ENCODE measurements around the gene CDKL2.
A peak's percentile ranks its signal among the peaks of the same experiment; 100 is the strongest.
"Not testable (repeated sequence)": the region's sequence is repeated elsewhere in the genome, so short reads cannot be mapped to it uniquely, and the experiment has no call there.

The CDKL2 gene

GRCh38 chr4:75672461-75673026 lies 42.2 kb upstream of the CDKL2 start:
- H3K27ac ChIP-seq (ENCODE audit: low read depth, low read length, poor library complexity, severe bottlenecking), result peak overlapping the region; percentile 85
- H3K9me3 ChIP-seq (ENCODE audit: low read length), result no peaks in the 10 kb centered on the region
- H2AFZ ChIP-seq (ENCODE audit: low read length), result no peak overlapping the region
- peak overlapping the region; percentile 97 for H3K4me2 ChIP-seq (ENCODE audit: low read length)
- no peaks in the 10 kb centered on the region for H3F3A ChIP-seq (ENCODE audit: insufficient read depth, low read length)
- peaks cover 17% of the 10 kb centered on the region for H4K20me1 ChIP-seq (ENCODE audit: insufficient read depth, low read length)
- peak overlapping the region; percentile 96 for H3K9ac ChIP-seq (ENCODE audit: low read length)
- no peaks in the 10 kb centered on the region; the same call in 1 of the 2 replicates for H3K36me3 ChIP-seq (ENCODE audit: insufficient read depth, low read length)
- H3K4me3 ChIP-seq (ENCODE audit: low read depth, low read length, poor library complexity, severe bottlenecking), result peak overlapping the region; percentile 92
- H3K9me2 ChIP-seq (ENCODE audit: low read depth, low read length), result no peaks in the 10 kb centered on the region
- peaks cover 55% of the 10 kb centered on the region for H3K79me2 ChIP-seq (ENCODE audit: insufficient read depth, low read length)
- TF ChIP-seq EZH2 (IDR thresholded peaks at IDR 0.05; ENCODE audit: borderline replicate concordance, low read length), result no peak
- TF ChIP-seq, protein P1, sequence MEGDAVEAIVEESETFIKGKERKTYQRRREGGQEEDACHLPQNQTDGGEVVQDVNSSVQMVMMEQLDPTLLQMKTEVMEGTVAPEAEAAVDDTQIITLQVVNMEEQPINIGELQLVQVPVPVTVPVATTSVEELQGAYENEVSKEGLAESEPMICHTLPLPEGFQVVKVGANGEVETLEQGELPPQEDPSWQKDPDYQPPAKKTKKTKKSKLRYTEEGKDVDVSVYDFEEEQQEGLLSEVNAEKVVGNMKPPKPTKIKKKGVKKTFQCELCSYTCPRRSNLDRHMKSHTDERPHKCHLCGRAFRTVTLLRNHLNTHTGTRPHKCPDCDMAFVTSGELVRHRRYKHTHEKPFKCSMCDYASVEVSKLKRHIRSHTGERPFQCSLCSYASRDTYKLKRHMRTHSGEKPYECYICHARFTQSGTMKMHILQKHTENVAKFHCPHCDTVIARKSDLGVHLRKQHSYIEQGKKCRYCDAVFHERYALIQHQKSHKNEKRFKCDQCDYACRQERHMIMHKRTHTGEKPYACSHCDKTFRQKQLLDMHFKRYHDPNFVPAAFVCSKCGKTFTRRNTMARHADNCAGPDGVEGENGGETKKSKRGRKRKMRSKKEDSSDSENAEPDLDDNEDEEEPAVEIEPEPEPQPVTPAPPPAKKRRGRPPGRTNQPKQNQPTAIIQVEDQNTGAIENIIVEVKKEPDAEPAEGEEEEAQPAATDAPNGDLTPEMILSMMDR (IDR thresholded peaks at IDR 0.05; ENCODE audit: low read length), result no peak
- H3K4me1 ChIP-seq (ENCODE audit: insufficient read depth, low read length, severe bottlenecking), result peaks cover 54% of the 10 kb centered on the region
- H3K27me3 ChIP-seq (ENCODE audit: insufficient read depth, low read length), result no peaks in the 10 kb centered on the region

GRCh38 chr4:75671802-75672421 lies 41.6 kb upstream of the CDKL2 start:
- H3K27me3 ChIP-seq (ENCODE audit: insufficient read depth, low read length), result no peaks in the 10 kb centered on the region
- H2AFZ ChIP-seq (ENCODE audit: low read length), result no peak overlapping the region
- no peaks in the 10 kb centered on the region for H3F3A ChIP-seq (ENCODE audit: insufficient read depth, low read length)
- peaks cover 61% of the 10 kb centered on the region for H3K79me2 ChIP-seq (ENCODE audit: insufficient read depth, low read length)
- H4K20me1 ChIP-seq (ENCODE audit: insufficient read depth, low read length), result peaks cover 17% of the 10 kb centered on the region
- H3K9me2 ChIP-seq (ENCODE audit: low read depth, low read length), result no peaks in the 10 kb centered on the region
- H3K9ac ChIP-seq (ENCODE audit: low read length), result peak overlapping the region; percentile 96
- TF ChIP-seq, protein P1 (IDR thresholded peaks at IDR 0.05; ENCODE audit: low read length), result no peak
- no peak for TF ChIP-seq EZH2 (IDR thresholded peaks at IDR 0.05; ENCODE audit: borderline replicate concordance, low read length)
- H3K9me3 ChIP-seq (ENCODE audit: low read length), result no peaks in the 10 kb centered on the region
- H3K27ac ChIP-seq (ENCODE audit: low read depth, low read length, poor library complexity, severe bottlenecking), result peak overlapping the region; percentile 85
- peak overlapping the region; percentile 97 for H3K4me2 ChIP-seq (ENCODE audit: low read length)
- peaks cover 56% of the 10 kb centered on the region for H3K4me1 ChIP-seq (ENCODE audit: insufficient read depth, low read length, severe bottlenecking)
- H3K4me3 ChIP-seq (ENCODE audit: low read depth, low read length, poor library complexity, severe bottlenecking), result peak overlapping the region; percentile 92
- no peaks in the 10 kb centered on the region; the same call in 1 of the 2 replicates for H3K36me3 ChIP-seq (ENCODE audit: insufficient read depth, low read length)

DNA sequence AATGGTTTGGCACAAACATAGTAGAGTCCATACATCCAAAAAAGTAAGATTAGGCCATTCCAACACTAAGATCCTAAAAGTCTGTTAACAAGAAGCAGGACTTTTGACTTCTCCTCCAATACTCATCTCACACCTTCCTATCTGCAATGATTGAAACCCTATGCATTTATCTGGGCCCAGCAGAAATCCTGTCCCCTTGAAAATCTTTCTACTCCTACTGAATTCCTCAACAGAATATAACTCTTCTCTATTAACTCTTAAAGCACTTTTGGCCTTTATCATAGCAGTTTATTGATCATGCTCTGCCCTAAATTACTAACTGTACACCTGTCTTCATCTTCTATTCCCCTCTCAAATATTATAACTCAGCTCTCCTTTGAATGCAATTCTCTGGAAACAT lies 38.3 kb upstream of the CDKL2 start:
- Histone ChIP-seq H3K4me1 (ENCODE audit: insufficient read depth, low read length, severe bottlenecking) (peaks cover 67% of the 10 kb centered on the region), H3K9me3 (ENCODE audit: low read length) (no peaks in the 10 kb centered on the region), H3K4me3 (ENCODE audit: low read depth, low read length, poor library complexity, severe bottlenecking) (no peak overlapping the region), H2AFZ (ENCODE audit: low read length) (no peak overlapping the region), H3F3A (ENCODE audit: insufficient read depth, low read length) (no peaks in the 10 kb centered on the region), H3K9me2 (ENCODE audit: low read depth, low read length) (no peaks in the 10 kb centered on the region), H4K20me1 (ENCODE audit: insufficient read depth, low read length) (peaks cover 25% of the 10 kb centered on the region), H3K4me2 (ENCODE audit: low read length) (peak overlapping the region; percentile 23; the same call in 1 of the 2 replicates), H3K9ac (ENCODE audit: low read length) (no peak overlapping the region), H3K27me3 (ENCODE audit: insufficient read depth, low read length) (no peaks in the 10 kb centered on the region), H3K79me2 (ENCODE audit: insufficient read depth, low read length) (peaks cover 95% of the 10 kb centered on the region), H3K36me3 (ENCODE audit: insufficient read depth, low read length) (peaks cover 5% of the 10 kb centered on the region; the same call in 1 of the 2 replicates), H3K27ac (ENCODE audit: low read depth, low read length, poor library complexity, severe bottlenecking) (no peak overlapping the region)
- TF ChIP-seq, protein P1 (IDR thresholded peaks at IDR 0.05; ENCODE audit: low read length), result no peak
- TF ChIP-seq EZH2 (IDR thresholded peaks at IDR 0.05; ENCODE audit: borderline replicate concordance, low read length), result no peak

DNA sequence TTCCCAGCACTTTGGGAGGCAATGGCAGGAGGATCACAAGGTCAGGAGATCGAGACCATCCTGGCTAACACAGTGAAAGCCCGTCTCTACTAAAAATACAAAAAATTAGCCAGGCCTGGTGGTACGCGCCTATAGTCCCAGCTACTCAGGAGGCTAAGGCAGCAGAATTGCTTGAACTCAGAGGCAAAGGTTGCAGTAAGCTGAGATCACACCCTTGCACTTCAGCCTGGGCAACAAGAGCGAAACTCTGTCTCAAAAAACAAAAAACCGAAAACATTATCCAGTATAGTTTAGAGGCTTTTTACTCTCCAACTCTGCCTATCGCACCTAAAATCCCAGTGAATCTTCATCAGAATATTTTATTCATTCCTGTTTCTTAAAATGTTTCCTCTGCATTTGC lies 37.3 kb upstream of the CDKL2 start:
- H3K27ac ChIP-seq (ENCODE audit: low read depth, low read length, poor library complexity, severe bottlenecking); H3K4me2 ChIP-seq (ENCODE audit: low read length); H3K9me2 ChIP-seq (ENCODE audit: low read depth, low read length); H2AFZ ChIP-seq (ENCODE audit: low read length); H3K9me3 ChIP-seq (ENCODE audit: low read length); H3K4me3 ChIP-seq (ENCODE audit: low read depth, low read length, poor library complexity, severe bottlenecking); H3K9ac ChIP-seq (ENCODE audit: low read length); H3F3A ChIP-seq (ENCODE audit: insufficient read depth, low read length); H3K27me3 ChIP-seq (ENCODE audit: insufficient read depth, low read length): not testable (repeated sequence)
- Histone ChIP-seq H3K4me1 (ENCODE audit: insufficient read depth, low read length, severe bottlenecking) (peaks cover 67% of the 10 kb centered on the region), H3K36me3 (ENCODE audit: insufficient read depth, low read length) (peaks cover 10% of the 10 kb centered on the region), H3K79me2 (ENCODE audit: insufficient read depth, low read length) (peaks cover 100% of the 10 kb centered on the region), H4K20me1 (ENCODE audit: insufficient read depth, low read length) (peaks cover 26% of the 10 kb centered on the region)
